OCI-LY7 (cell line): ENCODE measurements around the gene PLXNC1.

Source experiments
- CTCF ChIP-seq: fragments of 200-600 bp; sonication (generic); conservative IDR thresholded peaks from 2 replicates; pipeline ENCODE4 v1.5.1; 2014; ENCODE audit warnings: mild to moderate bottlenecking, antibody characterized with exemption, low read length, moderate library complexity, mixed read lengths
- EZH2phosphoT487 ChIP-seq: fragments of 200-600 bp; sonication (generic); IDR thresholded peaks from 2 replicates; pipeline ENCODE4 v1.6.1; 2018; ENCODE audit warnings: low read depth, borderline replicate concordance, mild to moderate bottlenecking, mixed run types, antibody characterized with exemption, low read length, moderate library complexity, mixed read lengths

DNA sequence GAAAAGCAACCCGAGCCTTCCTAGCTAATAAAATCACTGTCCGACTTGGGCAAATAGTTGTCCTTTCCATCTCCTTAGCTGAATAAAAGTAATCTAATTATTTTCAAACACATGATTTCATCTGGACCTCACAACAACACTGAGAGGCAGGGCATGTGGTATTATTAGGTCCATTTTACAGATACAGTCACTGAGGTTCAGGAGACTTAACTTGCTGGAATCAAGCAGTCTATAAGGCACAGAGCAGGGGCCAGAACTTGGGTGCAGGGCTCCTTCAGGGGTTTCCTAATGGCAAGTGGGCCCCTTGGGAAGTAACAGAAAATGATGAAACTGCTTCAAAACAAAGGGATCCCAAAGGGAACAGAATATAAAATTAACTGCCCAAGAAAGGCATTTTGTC, 15.5 kb downstream of the PLXNC1 start:
- TF ChIP-seq CTCF (no peak), EZH2phosphoT487 (no peak)
